Measurements from ENCODE around the gene TUT4. TPM values are rescaled to one million over a fixed set of nuclear protein-coding genes. Genes with fewer than 3 reads are reported as not detected.

TUT4 gene
- total RNA-seq, 5 donors from 2014 or later (not counting 1 experiment from before 2014, with no cell fraction given), result 109 to 143 (median 129) TPM

GRCh38 chr1:52385376-52385775, 167.5 kb downstream of the TUT4 start:
- no peak for ATAC-seq (replicated peaks in 1 of 4)
- H3K9me3 Mint-ChIP-seq, result no peaks in the 10 kb centered on the region
- no peaks in the 10 kb centered on the region for H3K4me1 Mint-ChIP-seq
- H3K36me3 ChIP-seq (ENCODE audit: control insufficient read depth in 2 of 2, extremely low read depth in 1 of 2, insufficient read depth in 1 of 2, low read length in 1 of 2), result peaks cover 0 to 5% of the 10 kb centered on the region in 2 donors
- H3K36me3 Mint-ChIP-seq, result peaks cover 8% of the 10 kb centered on the region
- no peaks in the 10 kb centered on the region for H3K27me3 ChIP-seq (replicated peaks in 1 of 2; ENCODE audit: control insufficient read depth in 2 of 2, extremely low read depth in 1 of 2, insufficient read depth in 2 of 2, low read length in 1 of 2)
- ChIA-PET CTCF (no interaction called here), POLR2A (no interaction called here)
- H3K4me1 ChIP-seq (ENCODE audit: control insufficient read depth in 1 of 2, extremely low read depth in 1 of 2, insufficient read depth in 2 of 2, low read length in 2 of 2), result no peaks in the 10 kb centered on the region
- DNase-seq, result no peak
- no peaks in the 10 kb centered on the region for H3K27me3 Mint-ChIP-seq
- H3K27ac ChIP-seq (ENCODE audit: low read length), result no peak overlapping the region
- WGBS (ENCODE audit: insufficient coverage), result 100% methylated on average over 1 of the region's 3 CpGs
- H3K4me3 Mint-ChIP-seq, result no peak overlapping the region
- H3K27ac Mint-ChIP-seq, result no peak overlapping the region
- H3K4me3 ChIP-seq (ENCODE audit: control insufficient read depth in 1 of 2, extremely low read depth in 1 of 2, low read length in 1 of 2), result no peak overlapping the region
- H3K9me3 ChIP-seq, result no peaks in the 10 kb centered on the region

Other genes starting within 250 kb of the TUT4 start
- 10 to 100 TPM; 59.7 to 87.3 (median 83.6) TPM for gene CC2D1B, start 186.9 kb downstream of the TUT4 start, total RNA-seq
- gene ORC1, start 148.7 kb downstream of the TUT4 start, total RNA-seq, result 1 to 10 TPM; 1.7 to 2.1 (median 2.0) TPM
- gene PRPF38A, start 148.5 kb downstream of the TUT4 start, total RNA-seq, result 10 to 100 TPM; 58.6 to 66.1 (median 64.7) TPM
- 10 to 100 TPM; 13.4 to 28.1 (median 22.9) TPM for gene GPX7, start 49.3 kb upstream of the TUT4 start, total RNA-seq
- 10 to 100 TPM; 38.4 to 80.7 (median 74.7) TPM for gene SHISAL2A, start 80.1 kb upstream of the TUT4 start, total RNA-seq
- 1 to 10 TPM; 3.2 to 4.8 (median 4.1) TPM for gene COA7, start 145.3 kb upstream of the TUT4 start, total RNA-seq
- 10 to 100 TPM; 16.6 to 22.2 (median 20.1) TPM for gene ZYG11B, start 173.4 kb upstream of the TUT4 start, total RNA-seq